SK-N-SH treated with all-trans-retinoic acid at 6 μM for 48 hours (cell line): ENCODE measurements around the gene GORASP1.
A peak's percentile ranks its signal among the peaks of the same experiment; 100 is the strongest.

Source experiments
- ATAC-seq: fragments of 200-7000 bp; cut with Tn5 transposase; 3 replicates; pipeline ENCODE4 v1.9.1; 2020; ENCODE audit warnings: mild to moderate bottlenecking, moderate library complexity
- ARNTL ChIP-seq: fragments of 450-650 bp; formaldehyde crosslinking; IDR thresholded peaks from 2 replicates; pipeline ENCODE4 v1.5.0; 2020; ENCODE audit warnings: low read depth, mild to moderate bottlenecking, moderate library complexity, borderline replicate concordance
- BACH2 ChIP-seq: fragments of 250-450 bp; sonication (Bioruptor Pico); IDR thresholded peaks from 2 replicates; pipeline ENCODE4 v1.9.0; 2021; ENCODE audit warnings: mild to moderate bottlenecking, borderline replicate concordance
- CSDC2 ChIP-seq: fragments of 250-450 bp; sonication (Bioruptor Pico); IDR thresholded peaks from 2 replicates; pipeline ENCODE4 v1.5.0; 2020; ENCODE audit warnings: mild to moderate bottlenecking, moderate library complexity
- GLIS3 ChIP-seq: fragments of 250-450 bp; sonication (Bioruptor Pico); IDR thresholded peaks from 2 replicates; pipeline ENCODE4 v1.5.0; 2020; ENCODE audit warnings: mild to moderate bottlenecking, moderate library complexity
- ISL1 ChIP-seq: fragments of 250-450 bp; sonication (Bioruptor Pico); IDR thresholded peaks from 2 replicates; pipeline ENCODE4 v2.1.2; 2022; ENCODE audit warnings: mild to moderate bottlenecking, moderate library complexity
- OSR1 ChIP-seq: fragments of 250-450 bp; sonication (Bioruptor Pico); IDR thresholded peaks from 2 replicates; pipeline ENCODE4 v1.8.0; 2022; ENCODE audit warnings: moderate library complexity, mild to moderate bottlenecking, inconsistent platforms
- PATZ1 ChIP-seq: fragments of 250-450 bp; sonication (Bioruptor Pico); IDR thresholded peaks from 2 replicates; pipeline ENCODE4 v1.8.0; 2020; ENCODE audit warnings: mild to moderate bottlenecking, moderate library complexity, borderline replicate concordance
- RARB ChIP-seq: fragments of 250-450 bp; sonication (Bioruptor Pico); IDR thresholded peaks from 2 replicates; pipeline ENCODE4 v1.8.0; 2021; ENCODE audit warnings: mild to moderate bottlenecking, moderate library complexity
- SNAI2 ChIP-seq: fragments of 250-450 bp; sonication (Bioruptor Pico); IDR thresholded peaks from 2 replicates; pipeline ENCODE4 v1.5.0; 2020; ENCODE audit warnings: mild to moderate bottlenecking, moderate library complexity
- TOX ChIP-seq: fragments of 250-450 bp; sonication (Bioruptor Pico); IDR thresholded peaks from 2 replicates; pipeline ENCODE4 v1.8.0; 2021; ENCODE audit warnings: mild to moderate bottlenecking, moderate library complexity, borderline replicate concordance
- TSHZ2 ChIP-seq: fragments of 250-450 bp; sonication (Bioruptor Pico); IDR thresholded peaks from 2 replicates; pipeline ENCODE4 v1.5.0; 2020; ENCODE audit warnings: mild to moderate bottlenecking, moderate library complexity
- ZC3H10 ChIP-seq: fragments of 250-450 bp; sonication (Bioruptor Pico); IDR thresholded peaks from 2 replicates; pipeline ENCODE4 v1.5.1; 2021; ENCODE audit warnings: mild to moderate bottlenecking, moderate library complexity
- ZFP3 ChIP-seq: fragments of 250-450 bp; sonication (Bioruptor Pico); IDR thresholded peaks from 2 replicates; pipeline ENCODE4 v1.5.0; 2020; ENCODE audit warnings: mild to moderate bottlenecking, moderate library complexity
- ZNF565 ChIP-seq: fragments of 450-650 bp; formaldehyde crosslinking; conservative IDR thresholded peaks from 2 replicates; pipeline ENCODE4 v1.5.0; 2020; ENCODE audit warnings: low read depth, mild to moderate bottlenecking, moderate library complexity
- ZNF8 ChIP-seq: fragments of 450-650 bp; formaldehyde crosslinking; IDR thresholded peaks from 2 replicates; pipeline ENCODE4 v1.5.0; 2020; ENCODE audit warnings: mild to moderate bottlenecking, moderate library complexity

The GORASP1 gene

GRCh38 chr3:39126532-39127071 is 19.2 kb upstream of the GORASP1 start:
- peak; percentile 90 for ATAC-seq
- TF ChIP-seq TSHZ2 (CRISPR knock-in tag) (no peak), ZC3H10 (CRISPR knock-in tag) (no peak)

GRCh38 chr3:39125841-39126500 is 18.5 kb upstream of the GORASP1 start:
- ATAC-seq = peak; percentile 73
- 0 out of 2 replicates have a peak, but pooled peaks have one; percentile 10 for TF ChIP-seq ISL1 (CRISPR knock-in tag)
- no peak for TF ChIP-seq SNAI2

GRCh38 chr3:39124876-39125840 is 17.7 kb upstream of the GORASP1 start:
- TF ChIP-seq ZC3H10 (CRISPR knock-in tag) (no peak), TSHZ2 (CRISPR knock-in tag) (no peak), ARNTL (no peak), ISL1 (CRISPR knock-in tag) (no peak), RARB (CRISPR knock-in tag) (no peak), PATZ1 (CRISPR knock-in tag) (no peak), GLIS3 (no peak), OSR1 (CRISPR knock-in tag) (no peak), ZNF565 (no peak), TOX (no peak)
- peak; percentile 74 for ATAC-seq

- ATAC-seq = no peak
- TF ChIP-seq ZFP3 (CRISPR knock-in tag) (no peak), CSDC2 (CRISPR knock-in tag) (no peak), ZNF8 (CRISPR knock-in tag) (no peak), PATZ1 (CRISPR knock-in tag) (no peak)
Observed at GRCh38 chr3:39122813-39123212, 15.4 kb upstream of the GORASP1 start.

GRCh38 chr3:39121621-39122020 is 14.2 kb upstream of the GORASP1 start:
- no peak for TF ChIP-seq BACH2
- ATAC-seq = no peak
